ENCODE results near the gene CEP112.
"Not testable (repeated sequence)": the region's sequence is repeated elsewhere in the genome, so short reads cannot be mapped to it uniquely, and the experiment has no call there.

CEP112 gene

DNA sequence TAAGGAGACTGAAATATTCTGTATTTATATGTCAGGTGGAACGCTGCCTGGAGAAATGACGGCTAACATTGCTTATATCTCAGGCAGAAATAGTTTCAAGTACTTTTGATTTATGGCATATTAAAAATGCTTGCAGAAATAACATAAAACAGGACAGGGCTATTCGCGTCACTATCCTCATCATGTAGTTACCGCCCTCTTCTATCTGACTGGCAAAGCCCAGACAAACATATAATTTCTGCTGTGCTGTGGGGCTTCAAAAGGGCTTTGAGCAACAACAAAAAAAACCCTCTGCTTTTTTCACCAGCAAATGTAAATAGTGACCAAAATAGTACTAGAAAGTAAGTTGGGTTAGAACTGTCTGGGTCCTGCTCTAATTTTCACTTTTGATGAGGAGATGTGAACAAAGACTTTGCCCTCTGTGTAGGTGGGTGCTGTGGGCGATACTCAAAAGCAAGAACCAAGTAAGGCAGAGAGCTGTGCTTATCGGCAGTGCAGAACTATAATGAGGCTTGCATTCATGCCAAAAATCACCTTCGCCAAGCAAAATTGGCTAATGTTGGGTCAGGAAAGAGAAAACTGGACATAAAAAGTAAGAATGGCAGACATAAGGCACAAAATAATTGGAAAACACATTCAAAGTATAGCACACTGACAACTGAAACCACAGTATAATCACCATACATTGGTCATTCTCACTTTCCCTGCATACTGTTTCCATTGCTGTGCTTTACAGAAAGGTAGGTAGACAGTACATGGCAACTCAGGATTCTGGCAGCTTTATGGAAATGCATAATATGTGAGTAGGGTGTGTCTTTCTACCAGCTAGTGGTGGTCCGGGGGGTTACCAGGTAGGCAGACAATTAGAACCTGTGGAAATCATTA lies 479.3 kb downstream of the CEP112 start:
- no peak for DNase-seq

DNA sequence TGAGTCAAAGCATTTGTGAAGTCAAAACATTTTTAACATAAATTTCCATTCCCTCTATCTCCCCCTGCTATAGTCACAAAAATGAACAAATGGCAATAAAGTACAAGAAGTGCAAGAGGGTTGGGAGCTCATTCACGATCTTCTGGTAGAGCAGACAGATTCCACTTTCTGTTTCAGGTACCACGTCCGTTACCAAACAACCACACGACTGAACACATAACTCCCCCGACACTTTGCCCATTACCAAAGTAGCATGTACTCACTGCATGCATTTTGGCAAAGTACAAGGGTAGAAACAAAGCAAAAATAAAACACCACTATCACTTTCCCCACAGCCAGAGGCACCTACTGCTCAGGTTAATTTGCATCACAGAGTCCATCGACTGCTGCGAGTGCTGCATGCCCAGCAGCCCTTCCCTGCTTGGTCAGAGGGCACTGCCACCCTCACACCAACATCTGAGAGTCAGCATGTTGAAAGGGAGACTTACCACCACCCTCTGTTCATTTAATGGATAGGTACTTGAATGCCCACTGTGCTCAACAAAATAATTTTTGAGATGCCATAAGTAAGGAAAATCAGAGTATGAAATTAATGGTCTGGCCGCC lies 480.2 kb downstream of the CEP112 start:
- DNase-seq: no peak

DNA sequence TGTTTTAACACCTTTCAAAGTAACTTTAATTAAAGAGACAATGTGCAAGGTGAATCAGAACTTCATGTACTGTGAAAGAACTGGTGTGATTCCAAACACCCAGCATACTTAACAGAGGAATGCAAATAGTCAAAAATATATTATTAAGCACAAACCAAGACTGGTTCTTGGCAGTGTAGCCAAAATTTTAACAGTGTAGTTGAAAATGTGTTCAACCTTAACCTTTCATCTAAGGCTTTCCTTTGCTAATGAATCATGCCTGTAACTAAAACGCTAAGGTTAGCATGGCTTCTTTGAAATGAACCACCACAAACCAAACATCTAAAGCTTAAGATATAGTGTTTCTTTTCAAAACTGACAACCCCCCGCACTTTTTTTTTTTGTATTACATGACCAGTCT lies 484.2 kb downstream of the CEP112 start:
- DNase-seq: no peak

DNA sequence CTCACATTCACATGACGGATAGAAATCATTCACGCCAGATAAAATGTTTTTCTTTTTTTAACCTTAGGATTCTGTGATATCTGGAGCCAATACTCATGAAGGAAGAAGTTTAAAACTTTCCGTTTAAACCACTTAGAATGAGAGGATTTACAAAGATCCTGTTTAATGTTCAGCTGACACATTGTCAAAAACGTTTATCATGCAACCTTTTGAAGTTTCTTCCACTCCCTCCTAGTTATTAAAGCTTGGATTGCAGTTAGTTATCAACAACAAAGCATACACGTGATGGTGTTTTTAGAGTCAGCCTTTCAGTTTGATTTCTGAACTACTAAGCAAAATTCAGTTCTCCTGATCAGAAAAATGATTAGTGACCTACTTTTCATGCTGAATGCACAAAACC lies 487.2 kb downstream of the CEP112 start:
- no peak for DNase-seq

DNA sequence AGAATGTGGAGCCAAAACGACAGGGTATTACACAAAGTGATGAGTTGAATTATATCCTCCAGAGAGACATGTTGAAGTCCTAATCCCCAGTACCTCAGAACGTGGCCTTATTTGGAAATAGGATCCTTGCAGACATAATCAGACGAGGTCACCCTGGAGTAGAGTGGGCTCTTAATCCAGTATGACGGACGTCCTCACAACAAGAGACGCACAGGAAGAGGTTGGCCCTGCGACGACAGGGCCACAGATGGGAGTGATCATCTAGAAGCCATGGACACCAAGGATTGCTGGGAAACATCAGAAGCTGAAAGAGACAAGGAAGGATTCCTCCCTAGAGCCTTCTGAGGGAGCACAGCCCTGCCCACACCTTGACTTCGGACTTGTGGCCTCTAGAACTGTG lies 488.0 kb downstream of the CEP112 start:
- no peak for DNase-seq

DNA sequence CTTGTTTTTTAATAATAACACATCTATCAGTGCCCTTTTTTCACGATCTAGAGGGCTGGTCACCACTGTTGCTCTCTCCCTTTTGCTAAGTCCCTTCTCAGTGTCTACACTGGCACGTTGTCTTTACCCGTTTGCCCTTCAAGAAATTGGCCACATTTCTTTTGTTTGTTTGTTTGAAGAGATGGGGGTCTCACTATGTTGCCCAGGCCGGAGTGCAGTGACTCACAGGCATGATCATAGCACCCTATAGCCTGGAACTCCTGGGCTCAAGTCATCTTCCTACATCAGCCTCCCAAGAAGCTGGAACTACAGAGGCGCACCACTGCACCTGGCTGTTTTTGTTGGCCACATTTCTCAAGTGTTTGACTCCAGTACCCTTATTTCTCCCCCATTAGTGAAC lies 492.5 kb downstream of the CEP112 start:
- no peak for DNase-seq

DNA sequence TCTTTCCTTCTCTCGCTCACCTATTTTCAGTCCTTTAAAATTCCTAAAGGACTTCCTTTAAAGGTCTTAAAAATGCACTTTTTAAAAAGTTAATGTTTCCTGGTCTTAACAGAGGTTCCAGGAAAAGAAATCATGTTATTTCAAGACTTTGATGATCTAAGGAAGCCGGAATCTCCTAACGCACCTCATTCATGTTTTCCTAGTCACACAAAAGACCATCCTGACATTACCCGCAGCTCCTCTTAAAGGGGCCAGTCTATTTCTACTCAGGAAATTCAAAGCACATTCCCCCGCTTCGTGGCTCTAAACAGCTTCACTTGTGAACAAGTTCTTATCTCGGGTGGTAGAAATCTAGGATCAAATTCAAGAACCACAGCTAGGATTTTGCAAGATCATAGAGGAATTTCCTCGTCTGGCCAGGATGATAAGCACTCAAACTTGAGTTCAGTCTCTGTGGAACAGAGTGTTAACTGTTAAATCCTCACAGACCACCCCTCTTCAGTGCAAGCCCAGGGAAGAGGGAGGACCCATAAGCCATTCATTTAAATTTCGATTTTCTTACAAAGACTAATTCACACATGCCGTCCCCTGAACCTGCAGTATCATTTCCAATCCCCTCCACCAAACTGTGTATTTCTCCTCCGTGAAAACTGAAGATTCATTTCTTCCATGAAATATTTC lies 493.4 kb downstream of the CEP112 start:
- DNase-seq: no peak

DNA sequence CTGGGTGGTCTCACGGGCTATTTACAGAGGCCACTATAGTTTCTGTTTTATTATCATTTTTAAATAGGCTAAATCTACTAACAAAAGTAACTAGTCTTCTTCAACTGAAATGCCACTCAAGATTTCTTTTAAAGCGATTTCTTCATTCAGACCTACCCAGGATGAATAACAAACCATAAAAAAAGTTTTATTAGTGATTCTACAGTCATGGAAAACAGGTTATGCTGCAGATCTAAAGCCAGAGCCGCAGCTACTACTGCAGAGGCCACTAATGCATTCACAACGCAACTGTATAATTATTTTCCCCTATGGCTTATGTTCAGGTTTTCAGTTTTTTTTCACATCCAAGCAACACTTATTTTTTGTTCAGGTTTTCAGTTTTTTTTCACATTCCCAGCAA lies 494.3 kb downstream of the CEP112 start:
- DNase-seq: no peak

DNA sequence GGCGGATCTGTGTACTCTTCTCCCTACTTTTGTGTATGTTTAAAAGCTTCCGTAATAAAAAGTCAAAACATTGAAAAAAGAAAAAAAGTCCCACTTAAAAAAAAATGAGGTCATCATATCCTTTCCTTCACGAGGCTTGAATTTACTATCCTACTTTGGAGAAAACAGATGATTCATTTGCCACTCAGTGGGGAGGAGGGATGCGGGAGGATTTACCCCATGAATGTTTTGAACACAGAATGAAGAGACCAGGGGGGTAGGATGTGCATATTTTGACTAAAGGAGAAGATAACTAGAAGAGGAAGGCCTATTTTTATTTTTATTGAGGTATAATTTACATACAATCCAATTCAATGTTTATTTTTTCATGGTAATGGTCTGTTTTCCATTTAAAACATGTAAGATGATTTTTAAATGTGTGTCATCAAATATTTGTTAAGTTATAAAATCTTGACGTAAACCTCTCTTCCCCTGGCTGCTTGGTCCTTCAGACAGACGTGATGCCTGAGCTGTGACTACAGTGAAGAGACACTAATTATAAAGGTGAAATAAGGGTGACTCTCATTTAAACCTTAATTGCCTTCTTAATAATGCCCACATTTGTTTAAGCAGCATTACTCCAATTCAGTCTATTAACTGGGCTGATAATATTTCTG lies 495.1 kb downstream of the CEP112 start:
- no peak for DNase-seq

DNA sequence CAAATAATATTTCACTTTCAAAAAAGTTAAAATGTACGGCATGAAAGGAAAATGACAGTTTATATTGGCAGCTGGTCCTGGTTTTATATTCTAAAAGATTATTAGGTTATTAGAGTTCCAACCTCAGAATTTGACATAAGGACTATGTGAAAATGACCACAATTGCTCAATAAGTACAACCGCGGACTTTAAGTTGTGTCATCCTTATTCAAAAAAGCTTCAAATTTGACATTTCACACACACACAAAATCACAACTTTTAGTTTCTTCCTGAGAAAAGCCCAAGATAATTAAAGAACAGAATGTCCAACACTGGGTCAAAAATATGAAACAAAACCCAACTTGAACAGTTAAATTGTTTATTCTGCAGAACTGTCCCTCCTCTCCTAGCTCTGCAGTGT lies 497.3 kb downstream of the CEP112 start:
- no peak for DNase-seq

DNA sequence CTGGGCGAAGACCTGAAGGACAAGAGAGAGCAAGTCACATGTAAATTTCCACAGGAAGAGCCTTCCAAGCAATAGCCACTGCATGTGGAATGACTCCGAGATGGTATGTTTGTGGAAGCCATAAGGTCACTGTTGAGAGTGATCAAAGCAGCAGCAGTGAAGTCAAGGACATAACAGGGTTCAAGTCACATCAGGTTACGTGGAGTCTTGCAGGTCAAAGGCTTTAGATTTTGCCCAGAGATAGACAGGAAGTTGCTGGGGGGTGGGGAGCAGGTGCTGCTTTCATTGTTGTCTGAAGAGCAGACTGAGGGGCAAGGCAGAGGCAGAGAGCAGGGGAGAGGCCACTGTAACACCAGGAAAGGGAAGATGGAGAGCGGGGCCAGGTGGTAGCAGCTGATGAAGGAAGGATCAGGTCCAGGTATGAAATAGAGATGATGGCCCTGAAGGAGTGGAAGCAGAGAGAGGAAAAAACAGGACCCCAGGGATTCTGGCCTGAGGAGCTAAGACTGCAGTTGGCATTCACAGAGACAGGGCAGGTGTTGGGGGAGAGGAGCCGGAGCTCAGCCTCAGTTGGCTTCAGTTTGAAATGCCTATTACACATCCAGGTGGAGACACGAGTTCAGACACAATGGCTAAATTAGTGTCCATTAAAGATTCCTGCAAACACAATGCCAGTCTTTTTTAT lies 501.2 kb downstream of the CEP112 start:
- no peak for DNase-seq

DNA sequence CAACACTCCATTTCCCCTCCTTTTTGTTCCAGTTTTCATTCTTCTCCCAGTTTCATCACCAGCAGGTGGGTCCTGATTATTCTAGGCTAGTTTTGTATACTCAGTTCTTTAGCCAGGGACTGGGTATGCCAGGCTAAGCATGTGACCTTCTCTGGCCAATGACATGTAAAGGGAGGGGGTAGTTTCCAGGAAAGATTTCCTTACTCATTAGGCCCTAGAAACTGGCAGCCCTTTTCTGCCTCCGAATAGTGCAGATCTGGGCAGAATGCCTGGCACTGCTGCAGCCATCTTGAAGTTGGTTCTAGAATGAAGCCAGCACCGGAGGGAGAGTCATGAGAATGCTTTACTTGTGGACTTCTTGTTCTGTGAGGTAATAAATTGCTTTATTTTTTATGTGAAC lies 503.6 kb downstream of the CEP112 start:
- DNase-seq: no peak

DNA sequence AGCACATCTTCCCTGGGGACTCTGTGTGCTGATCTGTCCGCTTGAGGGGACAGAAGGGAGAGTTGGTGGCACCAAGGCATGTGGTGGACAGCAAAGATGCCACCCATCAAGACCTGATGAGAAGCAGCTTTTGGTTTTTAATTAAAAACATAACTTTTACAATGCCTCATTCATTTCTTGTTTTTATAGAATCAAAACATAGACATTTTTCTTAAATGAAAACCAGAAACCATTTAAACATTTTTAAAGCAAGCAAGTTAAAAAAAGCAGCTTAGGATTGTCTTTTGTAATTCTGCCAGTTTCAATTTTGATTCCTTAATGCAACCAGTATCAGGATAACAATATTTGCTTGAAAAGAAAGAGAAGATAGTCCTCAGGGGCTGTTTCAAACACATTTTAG lies 506.8 kb downstream of the CEP112 start:
- no peak for DNase-seq

DNA sequence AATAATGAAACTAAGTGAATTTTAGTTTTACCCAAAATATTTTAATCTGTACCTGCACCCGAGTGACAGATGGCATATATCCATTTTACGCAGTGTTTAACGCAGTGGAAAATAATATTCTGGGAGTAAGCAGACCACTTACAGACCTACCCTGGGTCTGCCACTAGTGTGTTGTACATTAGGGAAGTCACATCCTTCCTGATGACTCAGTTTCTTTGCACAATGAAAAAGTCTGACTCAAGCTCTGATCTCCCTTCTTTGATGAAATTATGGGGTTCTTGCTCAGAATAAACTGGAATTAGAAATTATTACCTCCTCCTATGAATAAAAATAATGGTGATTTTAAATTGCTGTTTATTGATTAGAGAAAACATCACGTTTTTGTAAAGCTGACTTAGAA lies 507.3 kb downstream of the CEP112 start:
- no peak for DNase-seq

DNA sequence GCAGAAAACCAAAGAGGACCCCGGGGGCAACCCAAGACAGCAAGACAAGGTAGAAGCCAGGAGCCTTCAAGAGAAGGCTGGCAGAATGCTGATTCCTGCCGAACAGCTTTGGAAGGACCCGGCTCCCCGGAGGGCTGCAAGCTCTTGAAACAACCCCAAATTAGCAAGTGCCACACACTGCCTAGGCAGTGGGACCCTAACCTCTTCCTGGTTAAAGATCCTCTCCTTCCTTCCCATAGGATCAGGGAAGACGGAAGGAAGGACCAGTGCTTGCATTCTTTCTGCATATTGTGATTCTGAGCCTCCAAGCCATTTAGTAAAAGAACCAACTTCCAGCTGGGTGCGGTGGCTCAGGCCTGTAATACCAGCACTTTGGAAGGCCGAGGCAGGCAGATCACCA lies 508.5 kb downstream of the CEP112 start:
- DNase-seq: no peak

DNA sequence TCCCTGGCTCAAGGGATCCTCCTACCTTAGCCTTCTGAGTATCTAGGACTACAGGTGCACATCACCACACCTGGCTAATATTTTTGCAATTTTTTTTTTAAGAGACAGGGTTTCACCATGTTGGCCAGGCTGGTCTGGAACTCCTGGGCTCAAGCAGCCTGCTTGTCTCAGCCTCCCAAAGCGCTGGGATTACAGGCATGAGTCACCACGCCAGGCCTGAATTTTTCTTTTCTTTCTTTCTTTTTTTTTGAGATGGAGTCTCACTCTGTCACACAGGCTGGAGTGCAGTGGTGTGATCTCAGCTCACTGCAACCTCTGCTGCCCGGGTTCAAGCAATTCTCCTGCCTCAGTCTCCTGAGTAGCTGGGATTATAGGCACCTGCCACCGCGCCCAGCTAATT lies 510.2 kb downstream of the CEP112 start:
- not testable (repeated sequence) for DNase-seq

DNA sequence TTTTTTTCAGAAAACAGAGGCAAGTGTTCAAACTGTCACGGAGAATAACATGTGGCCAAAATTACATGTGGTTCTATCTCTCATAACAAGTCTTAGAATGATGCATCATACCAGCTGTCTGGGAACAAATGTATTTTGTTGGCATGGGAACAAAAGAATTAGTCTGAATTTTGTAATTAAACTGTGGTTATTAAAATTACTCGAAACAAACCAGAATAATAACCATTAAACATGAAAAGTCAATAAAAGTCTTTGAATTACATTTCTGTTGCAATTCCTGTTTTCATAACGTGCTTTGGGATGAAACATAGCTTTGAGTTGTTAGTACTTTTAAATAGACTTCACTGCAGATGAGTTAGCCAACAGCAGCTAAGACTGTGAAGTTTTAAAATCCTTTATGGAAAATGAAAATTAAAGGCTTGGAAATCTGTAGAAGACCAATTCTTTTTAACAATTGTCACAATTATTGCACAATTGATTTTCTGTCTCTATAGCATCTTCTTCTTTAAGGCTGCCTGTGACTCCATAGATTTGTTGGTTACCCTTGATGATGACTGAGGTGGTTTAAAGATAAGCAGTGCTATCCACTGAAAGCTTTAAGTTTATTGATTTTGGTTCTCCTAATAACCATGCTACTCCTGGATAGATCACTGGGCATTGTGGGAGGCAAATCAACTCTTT lies 512.6 kb downstream of the CEP112 start:
- DNase-seq: no peak

DNA sequence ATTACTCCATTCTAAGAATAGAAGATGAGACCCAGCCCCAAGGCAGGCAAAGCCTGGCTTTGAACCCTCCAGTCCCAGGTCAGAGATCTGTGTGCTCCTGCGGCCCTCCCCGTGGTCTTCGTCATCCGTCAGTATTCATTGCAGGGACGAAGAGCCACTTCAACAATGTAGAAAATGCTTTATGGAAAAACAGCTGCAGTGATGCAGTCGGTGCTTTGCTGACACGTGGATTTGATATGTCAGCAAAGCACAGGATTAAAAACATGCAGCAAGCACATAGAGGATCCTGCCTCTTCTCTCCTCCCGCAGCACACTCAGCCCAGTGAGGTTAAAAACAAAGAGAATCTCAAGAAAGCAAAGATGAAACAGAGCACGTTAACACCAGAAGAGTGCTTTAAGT lies 513.4 kb downstream of the CEP112 start:
- DNase-seq: no peak

DNA sequence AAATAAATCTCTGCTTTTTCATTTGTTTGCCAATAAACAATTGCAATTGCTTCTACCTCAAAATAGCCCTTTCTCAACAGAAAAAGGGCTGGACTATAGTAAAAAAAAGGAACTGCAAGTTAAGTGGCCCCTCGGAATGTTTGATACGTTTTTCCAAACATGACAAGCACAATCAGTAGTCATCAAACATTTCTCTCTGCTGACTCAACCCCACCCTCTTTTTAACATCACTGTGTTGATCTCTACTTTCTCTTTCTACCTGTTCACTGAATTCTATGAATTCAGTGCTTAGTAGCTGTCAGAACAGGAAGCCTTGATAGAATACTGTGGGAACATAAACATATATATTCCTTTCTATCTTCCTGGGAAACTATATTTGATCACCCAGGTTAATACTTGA lies 514.0 kb downstream of the CEP112 start:
- no peak for DNase-seq

DNA sequence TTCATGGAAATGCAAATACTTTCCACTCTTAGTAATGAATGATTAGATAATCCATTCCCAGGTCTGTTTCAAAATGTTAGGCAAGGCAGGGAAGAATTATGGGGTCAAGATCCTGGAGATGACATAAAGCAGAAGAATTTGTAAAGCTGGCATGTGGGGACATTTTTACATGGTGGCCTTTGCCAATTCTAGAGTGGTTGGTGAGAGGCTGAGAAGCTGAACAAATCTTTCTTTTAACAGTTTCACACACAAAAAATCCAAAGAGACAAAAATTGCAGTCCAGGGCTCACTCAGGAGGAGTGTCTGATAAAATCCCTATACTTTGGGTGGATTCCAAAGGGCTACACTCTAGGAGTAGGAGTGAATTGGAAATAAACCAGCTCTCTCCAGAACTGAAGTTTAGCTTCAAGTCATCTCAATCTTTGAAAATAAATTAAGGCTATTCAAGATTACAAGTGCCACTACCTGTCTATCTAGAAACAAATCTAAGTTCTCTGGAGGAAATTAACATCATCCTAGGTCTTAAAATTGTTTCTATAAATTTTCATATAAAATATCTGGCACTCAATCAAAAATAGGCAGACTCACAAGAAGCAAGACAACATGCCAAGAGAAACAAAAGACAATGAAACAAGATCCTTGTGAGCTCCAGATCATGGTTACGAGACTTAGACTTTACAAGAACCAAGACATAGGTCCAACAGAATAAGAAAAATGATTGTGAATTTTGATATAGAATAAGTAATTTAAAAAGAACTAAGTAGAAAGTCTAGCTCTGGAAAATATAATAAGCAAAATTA lies 517.5 kb downstream of the CEP112 start:
- no peak for DNase-seq

DNA sequence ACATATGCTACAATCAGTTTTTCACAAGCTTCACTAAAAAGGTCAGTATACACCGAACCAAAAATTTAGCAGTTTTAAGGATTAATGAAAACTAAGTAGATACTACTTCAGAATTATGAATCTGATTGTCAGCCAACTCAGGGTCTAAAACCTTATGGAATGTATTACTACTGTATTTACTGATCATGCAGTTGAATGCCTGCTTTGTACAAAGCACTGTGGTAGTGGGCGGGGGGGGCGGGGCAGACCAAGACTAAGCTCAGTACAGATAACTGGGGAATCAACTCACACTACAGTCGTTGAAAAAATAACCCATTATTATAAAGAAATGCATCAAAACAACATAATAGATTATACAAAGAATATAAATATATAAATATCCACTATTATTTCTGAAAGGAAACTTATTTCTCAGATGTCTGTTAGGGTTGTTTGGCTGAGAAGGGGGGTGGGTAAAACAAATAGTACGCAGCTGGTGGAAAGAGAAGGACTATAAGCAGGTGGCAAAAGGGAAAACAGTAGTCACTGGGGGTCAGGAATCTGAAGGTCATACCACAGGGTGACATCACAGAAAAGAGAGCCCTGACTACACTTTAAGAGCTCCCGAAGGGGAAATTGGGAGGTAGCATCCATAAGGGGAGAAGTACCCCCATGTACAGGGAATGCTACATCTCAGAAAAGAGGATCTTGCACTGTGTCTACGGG lies 521.1 kb downstream of the CEP112 start:
- no peak for DNase-seq

All from stimulated activated CD4-positive, alpha-beta T cell treated with anti-CD3 and anti-CD28 coated beads, Interleukin-4, amount 100 ng/mL, for 4 hours (primary cell).